Stimulated activated CD8-positive, alpha-beta memory T cell treated with anti-CD3 and anti-CD28 coated beads, Interleukin-12 subunit alpha, Interleukin-12 subunit beta, amount 100 ng/mL, for 24 hours (primary cell): Measurements from ENCODE around the gene TMEM256.
A peak's percentile ranks its signal among the peaks of the same experiment; 100 is the strongest.

Experiments used
- DNase-seq: peaks from one replicate; pipeline ENCODE4 v3.0.0-alpha.2; 2020; ENCODE audit errors: extremely low read depth

TMEM256 gene

DNA sequence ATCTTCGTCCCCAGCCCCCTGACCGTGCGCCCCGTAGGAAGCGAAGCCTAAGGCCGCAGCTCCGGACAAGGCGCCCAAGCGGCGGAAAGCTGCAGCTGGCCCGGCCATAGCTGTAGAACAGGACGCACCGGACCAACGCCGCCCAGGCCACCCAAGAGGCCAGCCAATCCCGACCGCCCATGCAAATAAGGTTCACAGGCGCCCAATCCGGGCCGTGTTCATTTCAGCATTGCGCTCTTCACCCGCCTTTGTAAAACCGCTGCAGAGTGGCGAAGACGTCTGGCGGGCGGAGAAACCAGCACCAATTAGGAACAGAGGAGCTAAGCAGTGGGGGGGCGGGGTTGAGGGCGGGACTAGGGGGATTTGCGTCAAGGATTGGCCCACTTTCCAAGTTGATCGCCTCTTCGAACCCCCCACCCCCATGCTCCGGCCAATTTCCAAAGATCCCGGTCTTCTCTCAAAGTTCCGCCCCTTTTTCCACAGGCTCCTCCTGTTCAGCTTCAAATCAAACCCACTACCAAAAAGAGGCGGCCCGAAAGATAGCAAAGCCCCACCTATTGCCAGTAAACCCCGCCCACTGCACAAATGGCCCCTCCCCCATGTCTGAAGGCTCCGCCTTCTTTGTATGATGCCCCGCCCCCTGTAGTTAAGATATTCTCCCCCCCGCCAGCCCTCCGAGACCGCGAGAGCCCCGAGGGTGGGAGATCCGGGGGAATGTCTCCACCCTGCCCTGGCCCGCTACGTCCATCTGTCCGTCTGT, at the start of gene TMEM256:
TMEM256 (minus strand) TSS at position 121 of the 760 bp plus-strand sequence; CDS start at position 108, 13 bp downstream.
- peak; percentile 91 for DNase-seq

DNA sequence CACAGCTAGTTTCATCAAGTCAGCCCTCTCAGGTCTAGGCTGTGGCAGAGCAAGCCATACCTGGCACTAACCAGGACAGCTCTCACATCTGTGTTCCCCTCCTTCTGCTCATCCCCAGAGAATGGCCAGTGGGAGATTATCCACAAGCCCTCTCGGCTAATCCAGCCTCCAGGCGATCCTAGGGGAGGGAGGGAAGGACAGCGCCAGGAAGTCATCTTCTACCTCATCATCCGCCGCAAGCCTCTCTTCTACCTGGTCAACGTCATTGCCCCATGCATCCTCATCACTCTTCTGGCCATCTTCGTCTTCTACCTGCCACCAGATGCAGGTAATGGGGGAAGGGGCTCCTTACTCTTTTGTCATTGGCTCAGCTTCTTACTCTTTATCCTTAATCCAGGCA, 44.6 kb upstream of the TMEM256 start:
- DNase-seq = no peak

DNA sequence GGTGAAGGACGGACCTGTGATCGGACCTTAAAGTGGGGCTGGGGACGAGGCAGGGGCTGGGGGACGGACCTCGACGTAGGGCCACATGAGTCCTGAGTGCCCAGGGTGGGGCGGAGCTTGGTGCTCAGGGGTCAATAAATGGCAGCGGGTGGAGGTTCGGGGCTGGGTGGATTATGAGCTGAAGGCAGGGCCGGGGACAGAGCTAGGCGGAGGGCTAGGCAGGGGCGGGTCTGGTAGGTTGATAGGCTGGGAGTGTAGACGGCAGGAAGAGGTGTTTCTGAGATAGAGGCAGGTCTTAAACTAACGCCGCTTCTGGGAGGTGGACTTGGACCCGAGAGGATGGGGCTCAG, 41.7 kb upstream of the TMEM256 start:
- no peak for DNase-seq

GRCh38 chr17:7444682-7445618, 41.1 kb upstream of the TMEM256 start, which contains the start of gene CHRNB1:
CHRNB1 (plus strand) TSS chr17:7445061; CDS start chr17:7445128, 67 bp downstream.
- DNase-seq = no peak

GRCh38 chr17:7443499-7444485, 39.9 kb upstream of the TMEM256 start:
- DNase-seq = no peak

DNA sequence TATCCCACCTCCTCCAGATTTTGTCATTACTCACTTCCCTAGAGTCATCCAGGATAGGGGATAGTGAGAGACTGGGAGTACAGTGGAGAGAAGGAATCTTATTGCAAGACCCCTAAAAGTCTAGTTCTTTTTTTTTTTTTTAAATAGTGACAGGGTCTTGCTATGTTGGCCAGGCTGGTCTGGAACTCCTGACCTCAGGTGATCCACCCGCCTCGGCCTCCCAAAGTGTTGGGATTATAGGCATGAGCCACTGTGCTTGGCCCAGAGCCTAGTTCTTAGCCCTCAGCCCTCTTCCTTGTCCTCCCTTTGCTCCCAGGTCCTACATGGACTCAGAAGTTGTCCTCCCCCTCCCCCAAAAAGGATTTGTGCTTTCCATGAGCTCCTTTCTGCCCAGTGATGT, 38.2 kb upstream of the TMEM256 start:
- DNase-seq = no peak

DNA sequence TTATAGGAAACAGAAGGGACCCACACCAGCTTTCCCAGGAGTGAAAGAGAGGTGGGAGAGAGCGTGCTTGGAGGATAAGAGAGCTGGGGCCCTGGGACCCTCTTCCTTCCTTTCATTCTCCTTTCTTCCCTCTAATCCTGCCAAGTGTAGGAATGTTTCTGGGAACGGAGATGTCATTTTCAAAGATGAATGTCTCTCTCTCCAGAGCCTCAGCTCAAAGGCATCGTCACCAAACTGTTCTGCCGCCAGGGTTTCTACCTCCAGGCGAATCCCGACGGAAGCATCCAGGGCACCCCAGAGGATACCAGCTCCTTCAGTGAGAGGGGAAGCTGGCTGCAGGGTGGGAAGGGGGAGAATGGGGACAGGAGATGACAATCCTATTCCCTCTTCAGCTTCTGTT, 37.4 kb upstream of the TMEM256 start:
- no peak for DNase-seq

GRCh38 chr17:7440834-7441195, 36.9 kb upstream of the TMEM256 start:
- no peak for DNase-seq

GRCh38 chr17:7440113-7440833, 36.4 kb upstream of the TMEM256 start:
- no peak for DNase-seq

- no peak for DNase-seq
These were observed 35.7 kb upstream of the TMEM256 start, which contains the start of gene FGF11 for GRCh38 chr17:7439462-7440112. FGF11 (plus strand) TSS chr17:7439512; CDS start chr17:7439621, 109 bp downstream.

GRCh38 chr17:7438656-7439460, 35.0 kb upstream of the TMEM256 start:
- no peak for DNase-seq

GRCh38 chr17:7437950-7438614, 34.2 kb upstream of the TMEM256 start:
- no peak for DNase-seq

DNA sequence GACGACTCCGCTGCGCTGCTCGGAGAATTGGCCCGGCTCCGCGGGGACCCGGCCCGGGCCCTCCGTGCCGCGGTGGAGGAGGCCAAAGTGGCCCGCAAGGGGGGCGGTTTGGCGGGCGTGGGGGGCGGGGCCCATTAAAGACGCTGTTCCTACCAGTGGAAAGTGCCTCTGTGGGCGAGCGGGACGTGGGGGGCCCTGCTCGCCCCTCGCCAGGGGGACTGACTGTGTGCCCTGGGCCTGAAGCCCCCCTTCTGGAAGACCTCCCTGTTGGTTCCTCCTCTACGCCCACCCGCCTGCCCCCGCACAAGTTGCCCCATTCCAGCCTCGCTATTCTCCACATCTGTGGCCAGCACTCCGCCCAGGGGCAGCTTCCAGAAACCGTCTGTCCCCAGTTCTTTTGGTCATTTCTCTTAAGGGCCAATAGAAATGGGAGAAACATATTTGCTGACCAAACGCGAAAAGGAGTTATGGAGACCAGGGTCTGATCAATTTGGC, 33.5 kb upstream of the TMEM256 start:
- DNase-seq = no peak

- DNase-seq = peak; percentile 53
These were observed 32.9 kb upstream of the TMEM256 start for GRCh38 chr17:7436556-7437368.

DNA sequence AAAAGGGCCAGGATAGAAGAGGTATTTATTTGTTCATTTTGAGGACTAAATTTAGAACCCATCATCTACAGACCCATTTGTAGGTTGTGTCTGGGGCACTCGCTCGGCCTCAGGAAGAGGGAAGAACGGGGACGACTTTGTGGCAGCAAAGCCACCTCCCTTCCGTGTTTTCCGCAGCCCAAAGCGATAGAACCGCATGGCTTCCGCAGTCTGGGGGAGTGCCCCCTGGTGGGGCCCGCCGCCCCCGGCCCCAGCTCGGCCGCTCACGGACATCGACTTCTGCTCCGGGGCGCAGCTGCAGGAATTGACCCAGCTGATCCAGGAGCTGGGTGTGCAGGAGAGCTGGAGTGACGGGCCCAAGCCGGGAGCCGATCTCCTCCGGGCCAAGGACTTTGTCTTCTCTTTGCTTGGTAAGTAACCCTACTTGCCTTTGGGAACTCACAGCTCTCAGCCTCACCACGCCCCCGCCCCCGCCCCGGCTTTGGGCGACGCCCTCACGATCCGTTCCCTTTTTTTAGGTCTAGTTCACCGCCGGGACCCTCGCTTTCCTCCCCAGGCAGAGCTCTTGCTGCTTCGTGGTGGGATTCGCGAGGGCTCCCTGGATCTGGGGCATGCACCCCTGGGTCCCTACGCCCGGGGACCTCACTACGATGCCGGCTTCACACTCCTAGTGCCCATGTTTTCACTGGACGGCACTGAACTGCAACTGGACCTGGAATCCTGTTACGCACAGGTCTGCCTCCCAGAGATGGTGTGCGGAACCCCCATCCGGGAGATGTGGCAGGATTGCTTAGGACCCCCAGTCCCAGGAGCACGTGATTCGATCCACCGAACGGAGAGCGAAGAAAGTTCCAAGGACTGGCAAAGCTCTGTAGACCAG, 32.0 kb upstream of the TMEM256 start:
- no peak for DNase-seq

GRCh38 chr17:7432296-7432695, 28.4 kb upstream of the TMEM256 start:
- no peak for DNase-seq

- no peak for DNase-seq
These were observed 27.3 kb upstream of the TMEM256 start for GRCh38 chr17:7431231-7431630.
